Ishikawa (cell line): ENCODE data around the gene MCF2L2.

Experiments used
- CEBPB ChIP-seq: IDR thresholded peaks from 2 replicates; pipeline ENCODE4 v1.6.1; 2012
- CREB1 ChIP-seq: IDR thresholded peaks from 2 replicates; pipeline ENCODE4 v1.6.1; 2012; ENCODE audit warnings: low read depth
- EGR1 ChIP-seq: IDR thresholded peaks from 2 replicates; pipeline ENCODE4 v1.6.1; 2012
- EP300 ChIP-seq: IDR thresholded peaks from 2 replicates; pipeline ENCODE4 v1.6.1; 2012; ENCODE audit warnings: borderline replicate concordance
- FOXM1 ChIP-seq: IDR thresholded peaks from 2 replicates; pipeline ENCODE4 v1.6.1; 2012; ENCODE audit warnings: low read depth, borderline replicate concordance
- MAX ChIP-seq: IDR thresholded peaks from 2 replicates; pipeline ENCODE4 v1.6.1; 2012
- NFIC ChIP-seq: IDR thresholded peaks from 2 replicates; pipeline ENCODE4 v1.6.1; 2012
- RAD21 ChIP-seq: IDR thresholded peaks from 2 replicates; pipeline ENCODE4 v1.6.1; 2012; ENCODE audit warnings: low read depth
- REST ChIP-seq: IDR thresholded peaks from 2 replicates; pipeline ENCODE4 v1.6.1; 2012; ENCODE audit warnings: low read depth, mild to moderate bottlenecking
- TAF1 ChIP-seq: IDR thresholded peaks from 2 replicates; pipeline ENCODE4 v1.6.1; 2012; ENCODE audit warnings: low read depth, mild to moderate bottlenecking
- TCF12 ChIP-seq: IDR thresholded peaks from 2 replicates; pipeline ENCODE4 v1.6.1; 2012; ENCODE audit warnings: low read depth
- TEAD4 ChIP-seq: IDR thresholded peaks from 2 replicates; pipeline ENCODE4 v1.6.1; 2012
- USF1 ChIP-seq: IDR thresholded peaks from 2 replicates; pipeline ENCODE4 v1.6.1; 2012
- YY1 ChIP-seq: IDR thresholded peaks from 2 replicates; pipeline ENCODE4 v1.6.1; 2012; ENCODE audit warnings: low read depth
- ZBTB7A ChIP-seq: IDR thresholded peaks from 2 replicates; pipeline ENCODE4 v1.6.1; 2012; ENCODE audit warnings: low read depth

The MCF2L2 gene

GRCh38 chr3:183378545-183378944 lies 49.9 kb downstream of the MCF2L2 start:
- no peak for TF ChIP-seq MAX
- TF ChIP-seq FOXM1 = no peak
- no peak for TF ChIP-seq USF1
- TF ChIP-seq YY1 = no peak
- no peak for TF ChIP-seq TAF1
- TF ChIP-seq EGR1 = no peak
- no peak for TF ChIP-seq EP300
- TF ChIP-seq RAD21 = no peak
- no peak for TF ChIP-seq TEAD4
- TF ChIP-seq NFIC = no peak
- TF ChIP-seq TCF12 = no peak
- no peak for TF ChIP-seq REST
- no peak for TF ChIP-seq ZBTB7A
- TF ChIP-seq CEBPB = no peak
- no peak for TF ChIP-seq CREB1

GRCh38 chr3:183378008-183378407 lies 50.4 kb downstream of the MCF2L2 start:
- no peak for TF ChIP-seq RAD21
- TF ChIP-seq EGR1 = no peak

GRCh38 chr3:183377307-183377959 lies 51.0 kb downstream of the MCF2L2 start:
- TF ChIP-seq TAF1 = no peak
- no peak for TF ChIP-seq TCF12
- TF ChIP-seq YY1 = no peak
- TF ChIP-seq CEBPB = no peak
- TF ChIP-seq ZBTB7A = no peak

- TF ChIP-seq TCF12 = no peak
- no peak for TF ChIP-seq REST
These were observed 52.6 kb downstream of the MCF2L2 start for GRCh38 chr3:183375787-183376186.

GRCh38 chr3:183375337-183375736 lies 53.1 kb downstream of the MCF2L2 start:
- no peak for TF ChIP-seq FOXM1
- no peak for TF ChIP-seq MAX
- TF ChIP-seq TCF12 = no peak
- no peak for TF ChIP-seq TAF1
- TF ChIP-seq NFIC = no peak
- TF ChIP-seq TEAD4 = no peak
- no peak for TF ChIP-seq RAD21
- TF ChIP-seq CEBPB = no peak
- TF ChIP-seq EP300 = no peak
- TF ChIP-seq EGR1 = no peak
- TF ChIP-seq USF1 = no peak
- TF ChIP-seq REST = no peak
- TF ChIP-seq ZBTB7A = no peak
- no peak for TF ChIP-seq YY1
- TF ChIP-seq CREB1 = no peak
